Ishikawa (cell line): Measurements from ENCODE around the gene PTGER1.

Experiments
- CEBPB ChIP-seq: IDR thresholded peaks from 2 replicates; pipeline ENCODE4 v1.6.1; 2012
- CREB1 ChIP-seq: IDR thresholded peaks from 2 replicates; pipeline ENCODE4 v1.6.1; 2012; ENCODE audit warnings: low read depth
- EGR1 ChIP-seq: IDR thresholded peaks from 2 replicates; pipeline ENCODE4 v1.6.1; 2012
- EP300 ChIP-seq: IDR thresholded peaks from 2 replicates; pipeline ENCODE4 v1.6.1; 2012; ENCODE audit warnings: borderline replicate concordance
- FOXM1 ChIP-seq: IDR thresholded peaks from 2 replicates; pipeline ENCODE4 v1.6.1; 2012; ENCODE audit warnings: low read depth, borderline replicate concordance
- NFIC ChIP-seq: IDR thresholded peaks from 2 replicates; pipeline ENCODE4 v1.6.1; 2012
- RAD21 ChIP-seq: IDR thresholded peaks from 2 replicates; pipeline ENCODE4 v1.6.1; 2012; ENCODE audit warnings: low read depth
- TAF1 ChIP-seq: IDR thresholded peaks from 2 replicates; pipeline ENCODE4 v1.6.1; 2012; ENCODE audit warnings: low read depth, mild to moderate bottlenecking
- TCF12 ChIP-seq: IDR thresholded peaks from 2 replicates; pipeline ENCODE4 v1.6.1; 2012; ENCODE audit warnings: low read depth
- TEAD4 ChIP-seq: IDR thresholded peaks from 2 replicates; pipeline ENCODE4 v1.6.1; 2012
- YY1 ChIP-seq: IDR thresholded peaks from 2 replicates; pipeline ENCODE4 v1.6.1; 2012; ENCODE audit warnings: low read depth
- ZBTB7A ChIP-seq: IDR thresholded peaks from 2 replicates; pipeline ENCODE4 v1.6.1; 2012; ENCODE audit warnings: low read depth
- TF ChIP-seq, protein P1 (sequence below): IDR thresholded peaks from 2 replicates; pipeline ENCODE4 v1.6.1; 2012; ENCODE audit warnings: low read depth, mild to moderate bottlenecking
- TF ChIP-seq, protein P2 (sequence below): IDR thresholded peaks from 2 replicates; pipeline ENCODE4 v1.6.1; 2012
- TF ChIP-seq, protein P3 (sequence below): IDR thresholded peaks from 2 replicates; pipeline ENCODE4 v1.6.1; 2012

Gene PTGER1

DNA sequence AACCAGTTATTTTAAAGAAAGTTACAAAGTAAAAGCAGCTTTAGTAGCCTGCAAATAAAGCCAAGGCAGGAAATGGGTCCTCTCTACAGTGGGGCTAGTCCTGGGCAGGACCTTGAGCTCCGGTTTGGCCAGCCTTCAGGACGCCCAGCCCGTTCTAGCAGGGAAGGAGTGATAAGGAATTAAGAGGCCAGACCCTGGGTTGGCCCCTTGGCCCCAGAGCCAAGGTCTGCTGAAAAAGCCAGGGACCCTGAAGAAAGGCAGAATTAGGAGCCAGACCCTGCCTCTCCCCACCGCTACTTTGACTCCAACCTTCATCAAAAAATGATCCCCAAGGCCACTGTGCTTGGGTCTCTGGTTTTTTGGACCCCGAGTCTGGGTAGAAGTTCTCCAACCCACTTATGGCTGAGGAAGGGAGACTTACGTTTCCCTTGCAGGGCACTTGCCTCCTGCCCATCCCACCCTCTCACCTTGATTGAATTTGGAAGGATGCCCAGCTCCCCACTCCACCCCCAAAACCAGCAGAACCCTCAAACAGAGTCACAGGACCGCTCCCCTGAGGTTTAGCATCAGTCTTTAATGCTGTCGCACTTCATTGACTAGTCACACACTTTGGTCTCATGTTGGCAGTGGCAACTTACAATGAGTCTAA, 39.2 kb upstream of the PTGER1 start:
- TF ChIP-seq CEBPB = no peak
- no peak for TF ChIP-seq TEAD4
- no peak for TF ChIP-seq YY1
- TF ChIP-seq CREB1 = no peak
- TF ChIP-seq, protein P1, sequence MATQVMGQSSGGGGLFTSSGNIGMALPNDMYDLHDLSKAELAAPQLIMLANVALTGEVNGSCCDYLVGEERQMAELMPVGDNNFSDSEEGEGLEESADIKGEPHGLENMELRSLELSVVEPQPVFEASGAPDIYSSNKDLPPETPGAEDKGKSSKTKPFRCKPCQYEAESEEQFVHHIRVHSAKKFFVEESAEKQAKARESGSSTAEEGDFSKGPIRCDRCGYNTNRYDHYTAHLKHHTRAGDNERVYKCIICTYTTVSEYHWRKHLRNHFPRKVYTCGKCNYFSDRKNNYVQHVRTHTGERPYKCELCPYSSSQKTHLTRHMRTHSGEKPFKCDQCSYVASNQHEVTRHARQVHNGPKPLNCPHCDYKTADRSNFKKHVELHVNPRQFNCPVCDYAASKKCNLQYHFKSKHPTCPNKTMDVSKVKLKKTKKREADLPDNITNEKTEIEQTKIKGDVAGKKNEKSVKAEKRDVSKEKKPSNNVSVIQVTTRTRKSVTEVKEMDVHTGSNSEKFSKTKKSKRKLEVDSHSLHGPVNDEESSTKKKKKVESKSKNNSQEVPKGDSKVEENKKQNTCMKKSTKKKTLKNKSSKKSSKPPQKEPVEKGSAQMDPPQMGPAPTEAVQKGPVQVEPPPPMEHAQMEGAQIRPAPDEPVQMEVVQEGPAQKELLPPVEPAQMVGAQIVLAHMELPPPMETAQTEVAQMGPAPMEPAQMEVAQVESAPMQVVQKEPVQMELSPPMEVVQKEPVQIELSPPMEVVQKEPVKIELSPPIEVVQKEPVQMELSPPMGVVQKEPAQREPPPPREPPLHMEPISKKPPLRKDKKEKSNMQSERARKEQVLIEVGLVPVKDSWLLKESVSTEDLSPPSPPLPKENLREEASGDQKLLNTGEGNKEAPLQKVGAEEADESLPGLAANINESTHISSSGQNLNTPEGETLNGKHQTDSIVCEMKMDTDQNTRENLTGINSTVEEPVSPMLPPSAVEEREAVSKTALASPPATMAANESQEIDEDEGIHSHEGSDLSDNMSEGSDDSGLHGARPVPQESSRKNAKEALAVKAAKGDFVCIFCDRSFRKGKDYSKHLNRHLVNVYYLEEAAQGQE = no peak
- TF ChIP-seq, protein P2, sequence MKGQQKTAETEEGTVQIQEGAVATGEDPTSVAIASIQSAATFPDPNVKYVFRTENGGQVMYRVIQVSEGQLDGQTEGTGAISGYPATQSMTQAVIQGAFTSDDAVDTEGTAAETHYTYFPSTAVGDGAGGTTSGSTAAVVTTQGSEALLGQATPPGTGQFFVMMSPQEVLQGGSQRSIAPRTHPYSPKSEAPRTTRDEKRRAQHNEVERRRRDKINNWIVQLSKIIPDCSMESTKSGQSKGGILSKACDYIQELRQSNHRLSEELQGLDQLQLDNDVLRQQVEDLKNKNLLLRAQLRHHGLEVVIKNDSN = no peak
- TF ChIP-seq TCF12 = no peak
- no peak for TF ChIP-seq EP300
- no peak for TF ChIP-seq FOXM1
- TF ChIP-seq TAF1 = no peak
- no peak for TF ChIP-seq ZBTB7A
- TF ChIP-seq, protein P3, sequence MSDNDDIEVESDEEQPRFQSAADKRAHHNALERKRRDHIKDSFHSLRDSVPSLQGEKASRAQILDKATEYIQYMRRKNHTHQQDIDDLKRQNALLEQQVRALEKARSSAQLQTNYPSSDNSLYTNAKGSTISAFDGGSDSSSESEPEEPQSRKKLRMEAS = no peak

DNA sequence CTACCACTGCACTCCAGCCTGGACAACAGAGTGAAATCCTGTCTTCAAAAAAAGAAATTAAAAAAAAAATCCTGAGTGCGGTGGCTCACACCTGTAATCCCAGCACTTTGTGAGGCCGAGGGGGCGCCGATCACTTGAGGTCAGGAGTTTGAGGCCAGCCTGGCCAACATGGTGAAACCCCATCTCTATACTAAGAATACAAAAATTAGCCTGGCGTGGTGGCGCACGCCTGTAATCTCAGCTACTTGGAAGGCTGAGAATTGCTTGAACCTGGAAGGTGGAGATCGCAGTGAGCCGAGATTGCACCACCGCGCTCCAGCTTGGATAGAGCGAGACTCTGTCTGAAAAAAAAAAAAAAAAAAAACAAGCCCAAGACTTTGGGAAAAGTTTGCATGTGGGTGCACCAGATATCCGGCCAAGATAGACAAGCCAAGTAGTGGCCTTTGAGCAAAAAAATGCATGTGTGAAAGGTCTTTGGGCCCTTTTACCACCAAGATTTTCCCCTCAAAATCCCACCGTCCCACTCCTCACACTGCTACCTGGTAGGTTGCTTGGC, 37.3 kb upstream of the PTGER1 start:
- no peak for TF ChIP-seq RAD21
- no peak for TF ChIP-seq EGR1

DNA sequence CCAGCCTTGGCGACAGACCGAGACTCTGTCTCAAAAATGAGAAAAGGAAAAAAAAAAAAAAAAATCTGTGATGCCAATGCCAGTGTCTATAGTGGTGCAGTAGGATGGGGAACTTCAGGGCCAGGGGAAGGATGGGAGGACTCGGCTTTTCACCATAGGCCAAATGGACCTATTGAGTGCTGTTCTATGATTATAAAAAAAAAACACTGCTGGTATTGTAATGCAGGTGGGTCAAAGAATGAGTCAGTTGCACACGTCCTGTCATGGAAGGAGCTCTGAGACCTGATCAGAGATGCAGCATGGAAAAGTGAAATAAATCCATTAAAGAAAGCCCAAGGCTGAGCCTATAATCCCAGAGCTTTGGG, 36.1 kb upstream of the PTGER1 start:
- TF ChIP-seq CREB1 (no peak), CEBPB (no peak), RAD21 (no peak), EGR1 (no peak), TAF1 (no peak), FOXM1 (no peak), EP300 (no peak), YY1 (no peak), TCF12 (no peak), ZBTB7A (no peak), TEAD4 (no peak), NFIC (no peak)
- TF ChIP-seq, protein P1 = no peak
- TF ChIP-seq, protein P3 = no peak

DNA sequence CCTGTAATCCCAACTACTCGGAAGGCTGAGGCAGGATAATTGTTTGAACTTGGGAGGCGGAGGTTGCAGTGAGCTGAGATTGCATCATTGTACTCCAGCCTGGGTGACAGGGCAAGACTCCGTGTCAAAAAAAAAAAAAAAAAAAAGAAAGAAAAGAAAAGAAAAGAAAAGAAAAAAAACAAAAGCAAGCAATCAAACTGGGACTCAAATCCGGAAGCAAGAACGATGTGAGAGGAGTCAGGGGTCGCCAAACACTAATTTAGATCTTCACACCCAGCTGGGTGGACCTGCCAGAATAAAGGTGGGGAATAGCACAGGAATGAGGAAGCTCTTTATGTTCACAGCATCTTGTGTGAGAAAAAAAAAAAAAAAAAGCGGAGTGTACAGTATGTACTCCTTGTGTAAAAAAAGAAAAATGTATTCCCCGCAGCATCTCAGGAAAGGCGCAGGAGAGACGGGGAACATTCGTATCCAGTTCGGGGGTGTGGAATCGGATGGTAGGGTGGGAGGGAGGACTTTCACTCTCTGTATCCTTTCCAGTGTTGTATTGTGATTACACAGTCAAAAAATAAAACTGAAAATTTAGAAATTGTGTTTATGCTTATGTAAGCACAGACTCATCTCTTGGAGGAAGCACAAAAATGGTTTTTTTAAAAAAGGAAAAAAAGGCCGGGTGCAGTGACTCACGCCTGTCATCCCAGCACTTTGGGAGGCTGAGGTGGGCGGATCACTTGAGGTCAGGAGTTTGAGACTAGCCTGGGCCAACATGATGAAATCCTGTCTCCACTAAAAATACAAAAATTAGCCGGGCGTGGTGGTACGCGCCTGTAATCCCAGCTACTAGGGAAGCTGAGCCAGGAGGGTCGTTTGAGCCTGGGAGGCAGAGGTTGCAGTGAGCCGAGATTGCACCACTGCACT, 35.4 kb upstream of the PTGER1 start:
- TF ChIP-seq TCF12 = no peak
- 0 out of 2 replicates have a peak, but pooled peaks have one; percentile 24 for TF ChIP-seq CEBPB

DNA sequence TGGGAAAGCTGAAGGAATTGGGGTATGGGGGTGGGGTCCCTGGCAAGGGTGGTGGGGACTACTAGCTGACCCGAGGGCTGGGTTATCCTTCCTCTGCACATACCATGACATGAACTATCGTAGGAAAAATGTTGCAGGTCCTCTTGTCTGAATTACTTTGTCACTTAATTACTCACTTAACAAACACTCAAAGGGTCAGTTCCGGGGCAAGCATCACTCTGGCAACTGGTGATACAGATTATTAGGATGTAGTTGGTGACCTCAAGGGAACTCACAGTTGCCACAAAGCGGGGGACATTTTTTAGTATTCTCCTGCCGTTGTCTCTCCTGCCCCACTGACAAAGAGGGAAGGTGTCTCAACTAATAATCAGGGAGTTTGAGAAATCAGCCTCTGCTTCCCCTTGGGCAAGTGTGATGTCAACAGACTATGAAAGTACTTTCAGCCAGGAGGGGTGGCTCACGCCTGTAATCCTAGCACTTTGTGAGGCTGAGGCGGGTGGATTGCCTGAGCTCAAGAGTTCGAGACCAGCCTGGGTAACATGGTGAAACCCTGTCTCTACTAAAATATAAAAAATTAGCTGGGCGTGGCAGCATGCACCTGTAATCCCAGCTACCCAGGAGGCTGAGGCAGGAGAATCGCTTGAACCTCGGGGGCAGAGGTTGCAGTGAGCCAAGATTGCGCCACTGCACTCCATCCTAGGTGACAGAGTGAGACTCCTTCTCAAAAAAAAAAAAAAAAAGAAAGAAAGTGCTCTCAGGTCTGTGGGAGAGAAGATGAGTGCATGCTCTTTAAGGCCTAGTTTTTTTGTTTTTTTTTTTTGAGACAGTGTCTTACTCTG, 32.8 kb upstream of the PTGER1 start:
- TF ChIP-seq TEAD4 = no peak
- TF ChIP-seq CREB1 = no peak
- no peak for TF ChIP-seq RAD21
- TF ChIP-seq TAF1 = no peak
- no peak for TF ChIP-seq ZBTB7A
- no peak for TF ChIP-seq CEBPB
- TF ChIP-seq, protein P2 = no peak
- no peak for TF ChIP-seq EGR1
- TF ChIP-seq, protein P3 = no peak
